ENCODE data around the gene ZNF385B.

Gene ZNF385B

GRCh38 chr2:179877601-179878364 is 16.4 kb upstream of the ZNF385B start:
- no peaks in the 10 kb centered on the region for H3K36me3 ChIP-seq (ENCODE audit: control insufficient read depth, insufficient read depth, low read length)
- no peak overlapping the region for H3K9ac ChIP-seq (ENCODE audit: low read length)

GRCh38 chr2:179876266-179876665 is 14.9 kb upstream of the ZNF385B start:
- Histone ChIP-seq H3K36me3 (ENCODE audit: control insufficient read depth, insufficient read depth, low read length) (no peaks in the 10 kb centered on the region), H3K9me3 (ENCODE audit: control insufficient read depth, low read length) (no peaks in the 10 kb centered on the region), H3K4me3 (ENCODE audit: low read length) (no peak overlapping the region), H3K9ac (ENCODE audit: low read length) (no peak overlapping the region), H3K27me3 (ENCODE audit: control insufficient read depth, insufficient read depth, low read length) (no peaks in the 10 kb centered on the region), H3K4me1 (ENCODE audit: control insufficient read depth, insufficient read depth, low read length) (no peaks in the 10 kb centered on the region)

More at GRCh38 chr2:179877601-179878364, 16.4 kb upstream of the ZNF385B start:
- Histone ChIP-seq H3K4me3 (ENCODE audit: low read length) (no peak overlapping the region), H3K27me3 (ENCODE audit: control insufficient read depth, insufficient read depth, low read length) (no peaks in the 10 kb centered on the region), H3K4me1 (ENCODE audit: control insufficient read depth, insufficient read depth, low read length) (no peaks in the 10 kb centered on the region), H3K9me3 (ENCODE audit: control insufficient read depth, low read length) (no peaks in the 10 kb centered on the region)

GRCh38 chr2:179875864-179876263 is 14.5 kb upstream of the ZNF385B start:
- Histone ChIP-seq H3K4me3 (ENCODE audit: low read length) (no peak overlapping the region), H3K9me3 (ENCODE audit: control insufficient read depth, low read length) (no peaks in the 10 kb centered on the region), H3K27me3 (ENCODE audit: control insufficient read depth, insufficient read depth, low read length) (no peaks in the 10 kb centered on the region), H3K9ac (ENCODE audit: low read length) (no peak overlapping the region), H3K4me1 (ENCODE audit: control insufficient read depth, insufficient read depth, low read length) (no peaks in the 10 kb centered on the region), H3K36me3 (ENCODE audit: control insufficient read depth, insufficient read depth, low read length) (no peaks in the 10 kb centered on the region)

GRCh38 chr2:179862898-179863458 is 1.6 kb upstream of the ZNF385B start:
- no peaks in the 10 kb centered on the region for H3K36me3 ChIP-seq (ENCODE audit: control insufficient read depth, insufficient read depth, low read length)
- no peaks in the 10 kb centered on the region for H3K4me1 ChIP-seq (ENCODE audit: control insufficient read depth, insufficient read depth, low read length)
- peaks cover 25% of the 10 kb centered on the region for H3K27me3 ChIP-seq (ENCODE audit: control insufficient read depth, insufficient read depth, low read length)
- H3K4me3 ChIP-seq (ENCODE audit: low read length) = no peak overlapping the region
- H3K9me3 ChIP-seq (ENCODE audit: control insufficient read depth, low read length) = no peaks in the 10 kb centered on the region
- no peak overlapping the region for H3K9ac ChIP-seq (ENCODE audit: low read length)

GRCh38 chr2:179861027-179861415 is 391 bp downstream of the ZNF385B start:
- Histone ChIP-seq H3K4me1 (ENCODE audit: control insufficient read depth, insufficient read depth, low read length) (no peaks in the 10 kb centered on the region), H3K9me3 (ENCODE audit: control insufficient read depth, low read length) (no peaks in the 10 kb centered on the region), H3K27me3 (ENCODE audit: control insufficient read depth, insufficient read depth, low read length) (peaks cover 25% of the 10 kb centered on the region), H3K9ac (ENCODE audit: low read length) (no peak overlapping the region), H3K36me3 (ENCODE audit: control insufficient read depth, insufficient read depth, low read length) (no peaks in the 10 kb centered on the region), H3K4me3 (ENCODE audit: low read length) (no peak overlapping the region)

GRCh38 chr2:179860255-179861026 is 971 bp downstream of the ZNF385B start:
- Histone ChIP-seq H3K9ac (ENCODE audit: low read length) (no peak overlapping the region), H3K4me1 (ENCODE audit: control insufficient read depth, insufficient read depth, low read length) (no peaks in the 10 kb centered on the region)

GRCh38 chr2:179859523-179859922 is 1.9 kb downstream of the ZNF385B start:
- peaks cover 25% of the 10 kb centered on the region for H3K27me3 ChIP-seq (ENCODE audit: control insufficient read depth, insufficient read depth, low read length)

More at GRCh38 chr2:179860255-179861026, 971 bp downstream of the ZNF385B start:
- Histone ChIP-seq H3K4me3 (ENCODE audit: low read length) (peak overlapping the region; percentile 1), H3K36me3 (ENCODE audit: control insufficient read depth, insufficient read depth, low read length) (no peaks in the 10 kb centered on the region), H3K27me3 (ENCODE audit: control insufficient read depth, insufficient read depth, low read length) (peaks cover 25% of the 10 kb centered on the region), H3K9me3 (ENCODE audit: control insufficient read depth, low read length) (no peaks in the 10 kb centered on the region)

GRCh38 chr2:179857236-179857635 is 4.2 kb downstream of the ZNF385B start:
- Histone ChIP-seq H3K4me3 (ENCODE audit: low read length) (no peak overlapping the region), H3K9me3 (ENCODE audit: control insufficient read depth, low read length) (no peaks in the 10 kb centered on the region), H3K27me3 (ENCODE audit: control insufficient read depth, insufficient read depth, low read length) (peaks cover 25% of the 10 kb centered on the region), H3K9ac (ENCODE audit: low read length) (no peak overlapping the region), H3K4me1 (ENCODE audit: control insufficient read depth, insufficient read depth, low read length) (no peaks in the 10 kb centered on the region), H3K36me3 (ENCODE audit: control insufficient read depth, insufficient read depth, low read length) (no peaks in the 10 kb centered on the region)

More at GRCh38 chr2:179859523-179859922, 1.9 kb downstream of the ZNF385B start:
- Histone ChIP-seq H3K4me3 (ENCODE audit: low read length) (no peak overlapping the region), H3K4me1 (ENCODE audit: control insufficient read depth, insufficient read depth, low read length) (no peaks in the 10 kb centered on the region), H3K36me3 (ENCODE audit: control insufficient read depth, insufficient read depth, low read length) (no peaks in the 10 kb centered on the region), H3K9ac (ENCODE audit: low read length) (no peak overlapping the region), H3K9me3 (ENCODE audit: control insufficient read depth, low read length) (no peaks in the 10 kb centered on the region)

- Histone ChIP-seq H3K4me1 (ENCODE audit: control insufficient read depth, insufficient read depth, low read length) (no peaks in the 10 kb centered on the region), H3K36me3 (ENCODE audit: control insufficient read depth, insufficient read depth, low read length) (no peaks in the 10 kb centered on the region), H3K4me3 (ENCODE audit: low read length) (no peak overlapping the region), H3K27me3 (ENCODE audit: control insufficient read depth, insufficient read depth, low read length) (peaks cover 16% of the 10 kb centered on the region), H3K9ac (ENCODE audit: low read length) (no peak overlapping the region), H3K9me3 (ENCODE audit: control insufficient read depth, low read length) (no peaks in the 10 kb centered on the region)
Measured at GRCh38 chr2:179856205-179856604, 5.2 kb downstream of the ZNF385B start.

- no peak overlapping the region for H3K9ac ChIP-seq (ENCODE audit: low read length)
- no peak overlapping the region for H3K4me3 ChIP-seq (ENCODE audit: low read length)
- H3K36me3 ChIP-seq (ENCODE audit: control insufficient read depth, insufficient read depth, low read length) = no peaks in the 10 kb centered on the region
- peaks cover 12% of the 10 kb centered on the region for H3K27me3 ChIP-seq (ENCODE audit: control insufficient read depth, insufficient read depth, low read length)
- H3K9me3 ChIP-seq (ENCODE audit: control insufficient read depth, low read length) = no peaks in the 10 kb centered on the region
- H3K4me1 ChIP-seq (ENCODE audit: control insufficient read depth, insufficient read depth, low read length) = no peaks in the 10 kb centered on the region
Measured at GRCh38 chr2:179855673-179856072, 5.7 kb downstream of the ZNF385B start.

- Histone ChIP-seq H3K9ac (ENCODE audit: low read length) (no peak overlapping the region), H3K36me3 (ENCODE audit: control insufficient read depth, insufficient read depth, low read length) (no peaks in the 10 kb centered on the region), H3K4me1 (ENCODE audit: control insufficient read depth, insufficient read depth, low read length) (no peaks in the 10 kb centered on the region), H3K4me3 (ENCODE audit: low read length) (no peak overlapping the region), H3K27me3 (ENCODE audit: control insufficient read depth, insufficient read depth, low read length) (peaks cover 5% of the 10 kb centered on the region), H3K9me3 (ENCODE audit: control insufficient read depth, low read length) (no peaks in the 10 kb centered on the region)
Measured at GRCh38 chr2:179854891-179855290, 6.5 kb downstream of the ZNF385B start.

GRCh38 chr2:179853108-179853507 is 8.3 kb downstream of the ZNF385B start:
- Histone ChIP-seq H3K36me3 (ENCODE audit: control insufficient read depth, insufficient read depth, low read length) (no peaks in the 10 kb centered on the region), H3K4me3 (ENCODE audit: low read length) (no peak overlapping the region), H3K9ac (ENCODE audit: low read length) (no peak overlapping the region), H3K4me1 (ENCODE audit: control insufficient read depth, insufficient read depth, low read length) (no peaks in the 10 kb centered on the region), H3K27me3 (ENCODE audit: control insufficient read depth, insufficient read depth, low read length) (no peaks in the 10 kb centered on the region), H3K9me3 (ENCODE audit: control insufficient read depth, low read length) (no peaks in the 10 kb centered on the region)

All from mucosa of stomach (tissue), 1 donor.